HL-60 (cell line): Measurements from ENCODE around the gene SCAMP5.

Source experiments
- DNase-seq, 2 experiments: peaks; one replicate each; pipeline ENCODE4 v3.0.0-alpha.2; 2010 to 2020; ENCODE audit warnings: low read depth in 1 of 2, low spot score in 1 of 2
- H3K27ac ChIP-seq: fragments of 250-450 bp; sonication (Bioruptor Pico); replicated peaks from 2 replicates; pipeline ENCODE4 v1.5.1; 2020; ENCODE audit warnings: mild to moderate bottlenecking, moderate library complexity
- H3K27me3 ChIP-seq: fragments of 250-450 bp; sonication (Bioruptor Pico); 2 replicates; pipeline ENCODE4 v1.5.1; 2021; ENCODE audit warnings: mild to moderate bottlenecking, moderate library complexity; ENCODE audit not compliant: insufficient read depth, poor library complexity, severe bottlenecking
- H3K4me3 ChIP-seq: replicated peaks from 2 replicates; pipeline ENCODE4 v1.5.1; 2011; ENCODE audit warnings: mild to moderate bottlenecking, control low read depth, low read length; ENCODE audit not compliant: insufficient read depth
- CTCF ChIP-seq: IDR thresholded peaks from one replicate; pipeline ENCODE4 v1.5.1; 2011; ENCODE audit warnings: low read length, control low read depth, inconsistent platforms; ENCODE audit not compliant: insufficient read depth
- GABPA ChIP-seq: IDR thresholded peaks from 2 replicates; pipeline ENCODE4 v1.6.1; 2012; ENCODE audit warnings: low read depth
- POLR2AphosphoS5 ChIP-seq: IDR thresholded peaks from 2 replicates; pipeline ENCODE4 v1.6.1; 2012; ENCODE audit warnings: low read depth
- SPI1 ChIP-seq: IDR thresholded peaks from 2 replicates; pipeline ENCODE4 v1.6.1; 2012; ENCODE audit warnings: low read depth, mild to moderate bottlenecking, borderline replicate concordance
- TF ChIP-seq, protein P1 (sequence below): IDR thresholded peaks from 2 replicates; pipeline ENCODE4 v1.6.1; 2012; ENCODE audit warnings: low read depth; ENCODE audit not compliant: insufficient replicate concordance

SCAMP5 gene

DNA sequence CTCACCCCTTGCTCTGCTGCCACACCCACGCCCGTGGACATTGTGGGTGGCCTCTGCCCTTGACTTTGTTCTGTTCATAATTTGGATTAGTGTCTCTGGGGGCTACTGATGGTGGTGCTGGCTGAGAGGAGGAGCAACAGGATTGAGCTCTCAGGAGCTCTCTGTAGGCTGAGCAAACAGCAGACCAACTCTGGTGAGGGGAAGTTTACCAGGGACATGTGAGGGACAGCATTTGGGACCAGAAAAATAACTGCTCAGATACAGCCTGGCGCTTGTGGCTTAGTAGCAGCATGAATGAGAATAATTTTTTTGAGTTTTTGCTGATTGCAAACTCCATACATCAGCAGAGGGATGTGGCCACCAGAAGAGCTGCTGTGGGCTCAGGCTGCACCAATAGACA lies 42.9 kb downstream of the SCAMP5 start:
- no peaks in the 10 kb centered on the region for H3K27me3 ChIP-seq
- no peak for TF ChIP-seq SPI1
- TF ChIP-seq GABPA, result no peak
- TF ChIP-seq, protein P1, sequence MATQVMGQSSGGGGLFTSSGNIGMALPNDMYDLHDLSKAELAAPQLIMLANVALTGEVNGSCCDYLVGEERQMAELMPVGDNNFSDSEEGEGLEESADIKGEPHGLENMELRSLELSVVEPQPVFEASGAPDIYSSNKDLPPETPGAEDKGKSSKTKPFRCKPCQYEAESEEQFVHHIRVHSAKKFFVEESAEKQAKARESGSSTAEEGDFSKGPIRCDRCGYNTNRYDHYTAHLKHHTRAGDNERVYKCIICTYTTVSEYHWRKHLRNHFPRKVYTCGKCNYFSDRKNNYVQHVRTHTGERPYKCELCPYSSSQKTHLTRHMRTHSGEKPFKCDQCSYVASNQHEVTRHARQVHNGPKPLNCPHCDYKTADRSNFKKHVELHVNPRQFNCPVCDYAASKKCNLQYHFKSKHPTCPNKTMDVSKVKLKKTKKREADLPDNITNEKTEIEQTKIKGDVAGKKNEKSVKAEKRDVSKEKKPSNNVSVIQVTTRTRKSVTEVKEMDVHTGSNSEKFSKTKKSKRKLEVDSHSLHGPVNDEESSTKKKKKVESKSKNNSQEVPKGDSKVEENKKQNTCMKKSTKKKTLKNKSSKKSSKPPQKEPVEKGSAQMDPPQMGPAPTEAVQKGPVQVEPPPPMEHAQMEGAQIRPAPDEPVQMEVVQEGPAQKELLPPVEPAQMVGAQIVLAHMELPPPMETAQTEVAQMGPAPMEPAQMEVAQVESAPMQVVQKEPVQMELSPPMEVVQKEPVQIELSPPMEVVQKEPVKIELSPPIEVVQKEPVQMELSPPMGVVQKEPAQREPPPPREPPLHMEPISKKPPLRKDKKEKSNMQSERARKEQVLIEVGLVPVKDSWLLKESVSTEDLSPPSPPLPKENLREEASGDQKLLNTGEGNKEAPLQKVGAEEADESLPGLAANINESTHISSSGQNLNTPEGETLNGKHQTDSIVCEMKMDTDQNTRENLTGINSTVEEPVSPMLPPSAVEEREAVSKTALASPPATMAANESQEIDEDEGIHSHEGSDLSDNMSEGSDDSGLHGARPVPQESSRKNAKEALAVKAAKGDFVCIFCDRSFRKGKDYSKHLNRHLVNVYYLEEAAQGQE, result no peak
- no peak for TF ChIP-seq CTCF
- no peak for TF ChIP-seq POLR2AphosphoS5
- DNase-seq, result no peak
- H3K27ac ChIP-seq, result peak overlapping the region; percentile 26; the same call in 1 of the 2 replicates
- H3K4me3 ChIP-seq, result no peak overlapping the region

DNA sequence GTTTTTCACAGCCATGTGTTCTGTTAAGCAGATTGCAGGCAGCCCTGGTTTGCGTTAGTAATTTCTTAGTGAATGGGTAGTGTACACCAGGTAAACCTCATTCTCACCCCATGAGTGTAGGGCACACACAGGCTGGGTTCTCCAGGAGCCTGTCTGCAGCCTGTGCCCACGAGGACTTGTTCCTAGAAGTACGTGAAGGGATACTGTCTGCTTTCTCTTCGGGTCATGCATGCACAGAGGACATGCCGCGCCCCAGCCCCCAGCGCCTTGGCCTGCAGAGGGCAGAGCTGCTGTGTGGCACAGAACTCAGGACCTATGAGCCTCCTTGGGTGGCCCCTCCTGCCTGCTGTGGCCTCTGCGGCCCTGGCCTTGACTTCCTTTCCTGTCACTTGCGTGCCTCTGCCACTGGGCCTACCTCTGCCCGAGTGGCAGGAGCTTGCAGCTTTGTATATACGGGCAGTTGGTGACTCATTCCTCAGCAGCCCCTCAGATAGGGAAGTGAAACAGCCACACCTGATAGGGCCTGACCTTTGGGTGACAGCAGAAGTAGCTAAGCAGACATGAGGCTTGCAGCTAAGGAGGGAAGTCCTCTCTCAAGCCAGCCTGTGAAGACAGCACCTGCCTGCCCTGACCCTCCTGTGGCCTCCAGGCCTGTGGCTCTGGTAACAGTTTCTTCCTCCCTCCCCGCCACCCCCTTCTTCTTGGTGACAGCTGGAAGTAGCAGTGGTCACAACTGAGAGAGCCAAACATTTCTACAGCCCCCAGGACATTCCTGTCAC lies 47.6 kb downstream of the SCAMP5 start:
- H3K27me3 ChIP-seq, result no peaks in the 10 kb centered on the region
- no peak overlapping the region for H3K4me3 ChIP-seq
- peak; percentile 93 for TF ChIP-seq POLR2AphosphoS5
- peak; percentile 98 for TF ChIP-seq SPI1
- TF ChIP-seq CTCF, result peak; percentile 76
- TF ChIP-seq, protein P1, result no peak
- H3K27ac ChIP-seq, result peak overlapping the region; percentile 89
- DNase-seq, result peak; percentile 100

DNA sequence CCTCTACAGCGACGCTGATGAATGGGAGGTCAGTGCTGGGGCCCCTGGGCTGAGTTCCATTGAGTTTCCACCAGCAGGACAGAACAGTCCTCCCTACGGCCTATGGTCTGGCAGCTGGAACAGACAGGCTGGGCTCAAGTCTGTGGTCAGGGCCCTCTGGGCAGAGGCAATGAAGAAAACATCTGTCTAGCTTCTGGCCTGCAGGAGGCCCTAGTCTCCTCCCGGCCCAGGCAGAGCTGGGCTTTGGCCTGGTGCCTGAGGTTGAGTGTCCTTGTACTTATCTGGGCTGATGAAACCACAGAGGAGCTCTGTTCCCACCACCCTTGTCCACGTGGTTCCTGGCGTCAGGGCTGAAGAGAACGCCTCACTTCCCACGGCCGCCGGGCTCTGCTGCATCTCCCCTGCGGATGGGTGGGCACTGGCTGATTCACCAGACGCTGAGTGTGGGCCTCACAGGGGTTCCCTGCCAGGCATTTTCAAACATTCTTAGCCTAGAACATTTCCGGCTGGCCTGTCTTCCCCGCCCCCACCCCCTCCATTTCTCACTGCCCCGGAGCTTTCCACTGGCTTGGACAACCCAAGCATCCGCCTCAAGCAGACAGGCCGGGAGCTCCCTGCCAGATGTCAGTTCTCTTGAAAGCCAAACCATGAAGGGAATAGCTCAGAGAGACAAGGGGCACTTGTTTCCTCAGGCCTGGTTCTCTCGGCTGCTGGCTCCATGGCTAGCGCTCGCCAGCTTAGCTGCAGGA lies 48.3 kb downstream of the SCAMP5 start:
- Histone ChIP-seq H3K27me3 (no peaks in the 10 kb centered on the region), H3K27ac (peak overlapping the region; percentile 89), H3K4me3 (no peak overlapping the region)
- TF ChIP-seq SPI1 (no peak), CTCF (peak; percentile 28)
- DNase-seq, result peak; percentile 86 to 92
